IMR-90 (cell line): Measurements from ENCODE around the gene LRP5. TPM values are rescaled to one million over a fixed set of nuclear protein-coding genes. Genes with fewer than 3 reads are reported as not detected.

Experiments used
- ATAC-seq: fragments of 200-7000 bp; cut with Tn5 transposase; 2 replicates; pipeline ENCODE4 v1.9.1; 2020; ENCODE audit warnings: low read depth, mild to moderate bottlenecking, moderate library complexity
- BruUV-seq: library from RNA; stranded (reverse); fragments of 400-500 nt; replicated peaks from 2 replicates; lab custom pipeline; 2021; lab: Mats Ljungman, UMichigan
- CTCF ChIA-PET: fragments of 300-600 bp; formaldehyde crosslinking; extraction: SDS; loops from one replicate; lab custom pipeline; 2021; ENCODE audit warnings: antibody characterized with exemption; lab: Yijun Ruan, JAX
- POLR2A ChIA-PET: fragments of 300-600 bp; sonication (Branson Sonifier 250); formaldehyde crosslinking; loops from one replicate; lab custom pipeline; 2022; ENCODE audit warnings: antibody characterized with exemption; ENCODE audit not compliant: unreplicated experiment; lab: Charles Lee
- DNase-seq: peaks from one replicate; pipeline ENCODE4 v3.0.0; 2013
- H2AFZ ChIP-seq: replicated peaks from 2 replicates; pipeline ENCODE3; 2013; ENCODE audit warnings: low read length, mild to moderate bottlenecking; ENCODE audit not compliant: poor library complexity
- H2AK5ac ChIP-seq: 2 replicates; pipeline ENCODE4 v1.6.1; 2013; ENCODE audit warnings: low read depth, low read length, inconsistent platforms
- H2AK9ac ChIP-seq: replicated peaks from 2 replicates; pipeline ENCODE3; 2013; ENCODE audit warnings: mild to moderate bottlenecking, low read depth, low read length, moderate library complexity; ENCODE audit not compliant: poor library complexity
- H2BK120ac ChIP-seq: 2 replicates; pipeline ENCODE4 v1.6.1; 2013; ENCODE audit warnings: low read depth, low read length, inconsistent platforms
- H2BK15ac ChIP-seq: 3 replicates; pipeline ENCODE4 v1.6.1; 2013; ENCODE audit warnings: low read depth, low read length, inconsistent platforms
- H2BK20ac ChIP-seq: 2 replicates; pipeline ENCODE4 v1.6.1; 2013; ENCODE audit warnings: low read depth, mild to moderate bottlenecking, inconsistent platforms, low read length, moderate library complexity
- H2BK5ac ChIP-seq: 2 replicates; pipeline ENCODE4 v1.6.1; 2013; ENCODE audit warnings: mild to moderate bottlenecking, low read depth, low read length, inconsistent platforms; ENCODE audit not compliant: poor library complexity, severe bottlenecking
- H3K14ac ChIP-seq: replicated peaks from 2 replicates; pipeline ENCODE4 v1.6.1; 2013; ENCODE audit warnings: low read depth, low read length, inconsistent platforms
- H3K18ac ChIP-seq: 2 replicates; pipeline ENCODE4 v1.6.1; 2013; ENCODE audit warnings: low read depth, low read length, control low read depth
- H3K23ac ChIP-seq: 2 replicates; pipeline ENCODE4 v1.6.1; 2013; ENCODE audit warnings: low read depth, low read length, inconsistent platforms
- H3K27ac ChIP-seq: 2 replicates; pipeline ENCODE4 v1.5.1; 2013; ENCODE audit warnings: mild to moderate bottlenecking, control low read depth, low read length; ENCODE audit not compliant: insufficient read depth
- H3K27me3 ChIP-seq: 2 replicates; pipeline ENCODE4 v1.6.1; 2013; ENCODE audit warnings: low read length; ENCODE audit not compliant: control insufficient read depth, insufficient read depth
- H3K36me3 ChIP-seq: 2 replicates; pipeline ENCODE4 v1.6.1; 2013; ENCODE audit warnings: low read length, mixed read lengths; ENCODE audit not compliant: control insufficient read depth, insufficient read depth
- H3K4ac ChIP-seq: 2 replicates; pipeline ENCODE4 v1.6.1; 2013; ENCODE audit warnings: low read depth, low read length, inconsistent platforms
- H3K4me1 ChIP-seq: 2 replicates; pipeline ENCODE4 v1.6.1; 2013; ENCODE audit warnings: low read length, mixed read lengths; ENCODE audit not compliant: control insufficient read depth, insufficient read depth
- H3K4me2 ChIP-seq: 2 replicates; pipeline ENCODE4 v1.6.1; 2013; ENCODE audit warnings: low read depth, mild to moderate bottlenecking, control low read depth, low read length, moderate library complexity
- H3K4me3 ChIP-seq: 2 replicates; pipeline ENCODE4 v1.5.1; 2013; ENCODE audit warnings: low read depth, mild to moderate bottlenecking, control low read depth, low read length, moderate library complexity; ENCODE audit not compliant: insufficient read depth
- H3K56ac ChIP-seq: 2 replicates; pipeline ENCODE4 v1.6.1; 2013; ENCODE audit warnings: low read length, inconsistent platforms; ENCODE audit not compliant: insufficient read depth; ENCODE audit errors: extremely low read depth
- H3K79me1 ChIP-seq, 2 experiments: 2 replicates each; pipeline ENCODE4 v1.6.1; 2013; ENCODE audit warnings: low read length in 2 of 2, inconsistent platforms in 1 of 2, low read depth in 1 of 2
- H3K9ac ChIP-seq: 2 replicates; pipeline ENCODE4 v1.6.1; 2013; ENCODE audit warnings: low read depth, low read length, control low read depth
- H3K9me1 ChIP-seq: 2 replicates; pipeline ENCODE4 v1.6.1; 2013; ENCODE audit warnings: low read length, inconsistent platforms; ENCODE audit not compliant: insufficient read depth
- H3K9me3 ChIP-seq: 2 replicates; pipeline ENCODE4 v1.6.1; 2013; ENCODE audit warnings: low read length; ENCODE audit not compliant: control insufficient read depth, insufficient read depth
- H4K20me1 ChIP-seq: 2 replicates; pipeline ENCODE4 v1.6.1; 2013; ENCODE audit warnings: low read length, inconsistent platforms; ENCODE audit not compliant: insufficient read depth
- H4K5ac ChIP-seq: 2 replicates; pipeline ENCODE4 v1.6.1; 2013; ENCODE audit warnings: mild to moderate bottlenecking, low read depth, low read length, control low read depth
- H4K8ac ChIP-seq, 2 experiments: 2 replicates each; pipeline ENCODE4 v1.6.1; 2013; ENCODE audit warnings: low read depth in 2 of 2, low read length in 2 of 2, control low read depth in 1 of 2, inconsistent platforms in 1 of 2
- H4K91ac ChIP-seq: 2 replicates; pipeline ENCODE4 v1.6.1; 2013; ENCODE audit warnings: low read depth, low read length, inconsistent platforms; ENCODE audit not compliant: insufficient read depth
- ELK1 ChIP-seq: fragments of 150-350 bp; IDR thresholded peaks from 2 replicates; pipeline ENCODE4 v1.6.1; 2016; ENCODE audit warnings: low read depth, mild to moderate bottlenecking, low read length, moderate library complexity, borderline replicate concordance
- MAZ ChIP-seq: IDR thresholded peaks from 2 replicates; pipeline ENCODE4 v1.6.1; 2012; ENCODE audit warnings: low read depth, mild to moderate bottlenecking, low read length, improper control_type of control experiment, moderate library complexity, borderline replicate concordance
- POLR2A ChIP-seq: IDR thresholded peaks from 2 replicates; pipeline ENCODE4 v1.6.1; 2012; ENCODE audit warnings: mild to moderate bottlenecking, low read depth, low read length
- RFX5 ChIP-seq: IDR thresholded peaks from 2 replicates; pipeline ENCODE4 v1.8.0; 2012; ENCODE audit warnings: low read depth, mild to moderate bottlenecking, low read length, moderate library complexity
- USF2 ChIP-seq: fragments of 150-350 bp; IDR thresholded peaks from 2 replicates; pipeline ENCODE4 v1.6.1; 2017; ENCODE audit warnings: mild to moderate bottlenecking, antibody characterized with exemption, low read length, low read depth
- WGBS, 2 experiments: methylation state at CpG; one replicate each; pipeline versions ENCODE4 v1.1.5 to v1.1.7; 2013; ENCODE audit warnings: missing lambda C conversion rate in 2 of 2; ENCODE audit not compliant: insufficient read length in 1 of 2; ENCODE audit errors: extremely low coverage in 2 of 2; 5-methylcytosine and 5-hydroxymethylcytosine counted together
- dilution Hi-C: fragments of 300-500 bp; cut with HindIII; formaldehyde crosslinking; loops from one replicate; pipeline ENCODE4 v1.14.3; 2018; ENCODE audit warnings: low sequenced_read_pairs; ENCODE audit not compliant: unreplicated experiment
- in situ Hi-C: fragments of 300-500 bp; cut with MboI; formaldehyde crosslinking; loops from 3 replicates; pipeline ENCODE4 v1.14.3; 2019; ENCODE audit warnings: low sequenced_read_pairs, inconsistent platforms, mixed read lengths
- intact Hi-C: fragments of 100-400 bp; cut with micrococcal nuclease; formaldehyde crosslinking; loops from 2 replicates; pipeline ENCODE4 v1.10.0; 2022
- polyA plus RNA-seq, 3 experiments: library from polyadenylated mRNA; depleted of rRNA; stranded (reverse); fragments of >200 nt; gene quantifications; 2 replicates each; pipeline ENCODE4 v1.2.3, GENCODE V29; 2012; ENCODE audit warnings: low replicate concordance in 1 of 3
- total RNA-seq: library from RNA; depleted of rRNA; stranded (reverse); fragments of >200 nt; gene quantifications from 2 replicates; pipeline ENCODE4 v1.2.3, GENCODE V29; 2012

Gene LRP5
- total and polyA plus RNA-seq, 2 of the 4 experiments (the other 2 are of a cell fraction) = 10.4 to 15.0 TPM

DNA sequence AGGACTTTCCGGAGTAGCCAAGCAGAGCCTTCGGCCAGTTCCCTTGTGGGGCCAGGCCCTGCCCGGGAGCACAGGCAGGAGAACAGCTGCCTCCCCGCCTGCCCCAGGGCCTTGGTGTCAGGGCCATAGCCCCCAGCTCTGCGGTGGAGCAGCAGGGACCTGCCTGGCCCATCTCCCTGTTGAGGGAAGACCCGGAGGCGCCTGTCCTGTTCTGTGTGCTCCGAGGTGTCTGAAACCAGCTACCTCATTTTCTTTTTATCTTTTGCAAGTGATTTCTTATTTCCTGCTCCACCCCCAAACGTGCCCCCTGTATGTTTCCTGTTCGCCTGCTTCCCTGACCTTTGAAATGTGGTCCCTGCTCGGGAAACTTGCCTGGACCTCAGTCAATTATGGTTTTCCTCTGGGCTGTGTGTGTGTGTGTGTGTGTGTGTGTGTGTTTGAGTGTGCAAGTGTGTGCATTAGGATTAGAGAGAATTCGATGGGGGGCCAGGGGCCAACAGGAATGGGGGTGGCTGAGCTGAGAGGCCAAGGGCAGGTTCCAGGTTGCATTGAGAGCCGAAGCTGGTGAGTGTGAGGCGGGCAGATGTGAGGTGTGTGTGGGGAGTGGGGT lies 19.1 kb downstream of the LRP5 start:
- H4K91ac ChIP-seq = no peak overlapping the region
- WGBS, 2 experiments = 77% methylated on average over 8 of the region's 14 CpGs; no CpG with 5 or more reads in 1 of the 2 experiments
- no peak overlapping the region for H2BK5ac ChIP-seq
- peaks cover 16% of the 10 kb centered on the region for H3K4me1 ChIP-seq
- H3K9me1 ChIP-seq = peaks cover 24% of the 10 kb centered on the region
- no peak overlapping the region for H3K14ac ChIP-seq
- in situ Hi-C loops = no loop called here
- no peak overlapping the region; the same call in 1 of the 2 replicates for H3K18ac ChIP-seq
- no peak overlapping the region for H2BK15ac ChIP-seq
- intact Hi-C loops = no loop called here
- no peak overlapping the region for H3K4me3 ChIP-seq
- no peak overlapping the region for H2AK5ac ChIP-seq
- H3K27me3 ChIP-seq = no peaks in the 10 kb centered on the region
- H2AFZ ChIP-seq = no peak overlapping the region
- no peaks in the 10 kb centered on the region for H3K9me3 ChIP-seq
- no TSS peak for BruUV-seq
- H2BK120ac ChIP-seq = no peak overlapping the region
- no peak overlapping the region for H4K5ac ChIP-seq
- no peak overlapping the region for H3K9ac ChIP-seq
- no peak overlapping the region for H3K56ac ChIP-seq
- H3K23ac ChIP-seq = no peak overlapping the region
- H3K27ac ChIP-seq = no peak overlapping the region
- H3K4me2 ChIP-seq = no peak overlapping the region
- peaks cover 30 to 50% of the 10 kb centered on the region in 2 experiments for H3K79me1 ChIP-seq
- dilution Hi-C loops = no loop called here
- CTCF ChIA-PET = interaction anchor here (0.6 kb wide), 1 partner anchor 314 kb away, joined by 4 read pairs; no protein-coding TSS in a partner anchor
- H2BK20ac ChIP-seq = no peak overlapping the region
- TF ChIP-seq ELK1 (no peak), RFX5 (no peak), USF2 (no peak), POLR2A (no peak), MAZ (no peak)
- DNase-seq (no peak), ATAC-seq (no peak)
- H3K4ac ChIP-seq = no peak overlapping the region
- H3K36me3 ChIP-seq = no peaks in the 10 kb centered on the region
- POLR2A ChIA-PET = no interaction called here
- H4K20me1 ChIP-seq = peaks cover 52% of the 10 kb centered on the region
- no peak overlapping the region for H4K8ac ChIP-seq
- no peak overlapping the region for H2AK9ac ChIP-seq
